Sigmoid colon (tissue), 7 donors: ENCODE measurements around the gene GPC5. TPM values are rescaled to one million over a fixed set of nuclear protein-coding genes. Genes with fewer than 3 reads are reported as not detected.

Source experiments
- DNase-seq: peaks from one replicate; pipeline ENCODE4 v3.0.0-alpha.2; 2019
- H3K27ac ChIP-seq, 4 donors: fragments of 200-600 bp; sonication (generic); one replicate each; pipeline ENCODE4 v1.5.1; 2016 to 2019; ENCODE audit warnings: mild to moderate bottlenecking in 1 of 4
- H3K27me3 ChIP-seq, 3 donors: fragments of 200-600 bp; sonication (generic); one replicate each; pipeline ENCODE4 v1.5.1; 2019; ENCODE audit warnings: mild to moderate bottlenecking in 1 of 3
- H3K36me3 ChIP-seq, 4 donors: fragments of 200-600 bp; sonication (generic); one replicate each; pipeline ENCODE4 v1.5.1; 2016 to 2019
- H3K4me1 ChIP-seq, 4 donors: fragments of 200-600 bp; sonication (generic); one replicate each; pipeline ENCODE4 v1.5.1; 2017 to 2019
- H3K4me3 ChIP-seq, 4 donors: fragments of 200-600 bp; sonication (generic); one replicate each; pipeline ENCODE4 v1.5.1; 2017 to 2019; ENCODE audit warnings: mild to moderate bottlenecking in 2 of 4, moderate library complexity in 1 of 4
- H3K9me3 ChIP-seq, 4 donors: fragments of 200-600 bp in 3 of 4; sonication (generic) in 3 of 4; one replicate each; pipeline versions ENCODE4 v1.5.1 to v1.6.1; 2013 to 2019
- CTCF ChIP-seq, 4 experiments: fragments of 450-650 bp in 3 of 4; fragments of 200-600 bp in 1 of 4; IDR thresholded peaks; one replicate each; pipeline ENCODE4 v1.5.1; 2016 to 2019; ENCODE audit warnings: antibody characterized with exemption in 4 of 4, mild to moderate bottlenecking in 3 of 4, moderate library complexity in 2 of 4
- EP300 ChIP-seq, 4 donors: sonication (generic); formaldehyde crosslinking; IDR thresholded peaks; one replicate each; pipeline ENCODE4 v1.6.1; 2017; ENCODE audit warnings: antibody characterized with exemption in 4 of 4
- POLR2A ChIP-seq, 2 donors: fragments of 450-650 bp; IDR thresholded peaks; one replicate each; pipeline ENCODE4 v1.6.1; 2016; ENCODE audit warnings: antibody characterized with exemption in 2 of 2, mild to moderate bottlenecking in 2 of 2, moderate library complexity in 2 of 2
- POLR2AphosphoS5 ChIP-seq, 4 donors: sonication (generic); formaldehyde crosslinking; IDR thresholded peaks; one replicate each; pipeline ENCODE4 v1.6.1; 2017; ENCODE audit warnings: antibody characterized with exemption in 4 of 4
- WGBS, 2 donors: extraction: QIAGEN DNeasy Blood & Tissue Kit; methylation state at CpG; one replicate each; pipeline ENCODE4 v1.1.7; 2013; 5-methylcytosine and 5-hydroxymethylcytosine counted together
- intact Hi-C: fragments of 100-400 bp; cut with DNase I; formaldehyde crosslinking; loops from one replicate; pipeline ENCODE4 v1.15.1; 2023
- polyA plus RNA-seq, 3 donors: library from polyadenylated mRNA; stranded (reverse); fragments of 200-250 nt; gene quantifications; one replicate each; pipeline ENCODE4 v1.2.3, GENCODE V29; 2013
- total RNA-seq, 4 donors: library from RNA; depleted of rRNA; stranded (reverse); fragments of >200 nt; gene quantifications; one replicate each; pipeline ENCODE4 v1.1.0, GENCODE V29; 2016
- donor health status: healthy with polysubstance abuse.
- donor health status: Bipolar disorder and iron deficiency.
- donor health status: healthy.

GPC5 gene
- total and polyA plus RNA-seq, 7 donors, result 0.39 to 3.9 (median 2.9) TPM; not detected in 2

- intact Hi-C loops, result no loop called here
- TF ChIP-seq CTCF (IDR thresholded peaks at IDR 0.05) (no peak), EP300 (IDR thresholded peaks at IDR 0.05) (no peak), POLR2A (IDR thresholded peaks at IDR 0.05) (no peak), POLR2AphosphoS5 (IDR thresholded peaks at IDR 0.05) (no peak)
- no peaks in the 10 kb centered on the region for H3K4me1 ChIP-seq
- H3K4me3 ChIP-seq, result no peak overlapping the region
- 53 to 75% methylated on average over 2 of the region's 2 CpGs for WGBS, 2 donors
- H3K27me3 ChIP-seq, result no peaks in the 10 kb centered on the region
- no peak overlapping the region for H3K27ac ChIP-seq
- DNase-seq, result no peak
- no peaks in the 10 kb centered on the region for H3K9me3 ChIP-seq
- H3K36me3 ChIP-seq, result no peaks in the 10 kb centered on the region
These were observed 1211.0 kb downstream of the GPC5 start for GRCh38 chr13:92609376-92609775.

GRCh38 chr13:92612892-92613291 is 1214.5 kb downstream of the GPC5 start:
- H3K27ac ChIP-seq, result no peak overlapping the region
- no peaks in the 10 kb centered on the region for H3K27me3 ChIP-seq
- H3K9me3 ChIP-seq, result no peaks in the 10 kb centered on the region
- no peak overlapping the region for H3K4me3 ChIP-seq
- intact Hi-C loops, result no loop called here
- WGBS, 2 donors, result 94% methylated on average over 3 of the region's 3 CpGs
- DNase-seq, result no peak
- no peaks in the 10 kb centered on the region for H3K4me1 ChIP-seq
- TF ChIP-seq POLR2A (IDR thresholded peaks at IDR 0.05), result no peak
- no peak for TF ChIP-seq CTCF (IDR thresholded peaks at IDR 0.05)
- no peak for TF ChIP-seq POLR2AphosphoS5 (IDR thresholded peaks at IDR 0.05)
- TF ChIP-seq EP300 (IDR thresholded peaks at IDR 0.05), result no peak
- H3K36me3 ChIP-seq, result no peaks in the 10 kb centered on the region

GRCh38 chr13:92613921-92614320 is 1215.5 kb downstream of the GPC5 start:
- H3K27ac ChIP-seq, result no peak overlapping the region
- no peaks in the 10 kb centered on the region for H3K4me1 ChIP-seq
- H3K27me3 ChIP-seq, result no peaks in the 10 kb centered on the region
- TF ChIP-seq POLR2A (IDR thresholded peaks at IDR 0.05) (no peak), POLR2AphosphoS5 (IDR thresholded peaks at IDR 0.05) (no peak)
- no peak for DNase-seq
- H3K4me3 ChIP-seq, result no peak overlapping the region
- no peaks in the 10 kb centered on the region for H3K9me3 ChIP-seq
- intact Hi-C loops, result no loop called here
- no peaks in the 10 kb centered on the region for H3K36me3 ChIP-seq

- intact Hi-C loops, result no loop called here
- Histone ChIP-seq H3K9me3 (no peaks in the 10 kb centered on the region), H3K4me1 (no peaks in the 10 kb centered on the region), H3K4me3 (no peak overlapping the region), H3K36me3 (no peaks in the 10 kb centered on the region), H3K27ac (no peak overlapping the region), H3K27me3 (no peaks in the 10 kb centered on the region)
- DNase-seq, result no peak
- TF ChIP-seq EP300 (IDR thresholded peaks at IDR 0.05) (no peak), POLR2A (IDR thresholded peaks at IDR 0.05) (no peak), POLR2AphosphoS5 (IDR thresholded peaks at IDR 0.05) (no peak), CTCF (IDR thresholded peaks at IDR 0.05) (no peak)
- 86 to 91% methylated on average over 5 of the region's 5 CpGs for WGBS, 2 donors
These were observed 1223.6 kb downstream of the GPC5 start for GRCh38 chr13:92621985-92622384.

- TF ChIP-seq POLR2AphosphoS5 (IDR thresholded peaks at IDR 0.05) (no peak), POLR2A (IDR thresholded peaks at IDR 0.05) (no peak)
These were observed 1224.5 kb downstream of the GPC5 start for GRCh38 chr13:92622905-92623304.

GRCh38 chr13:92626274-92626673 is 1227.9 kb downstream of the GPC5 start:
- Histone ChIP-seq H3K27me3 (no peaks in the 10 kb centered on the region), H3K4me3 (no peak overlapping the region), H3K27ac (no peak overlapping the region), H3K36me3 (no peaks in the 10 kb centered on the region), H3K4me1 (no peaks in the 10 kb centered on the region), H3K9me3 (peaks cover 0 to 2% (median 0%) of the 10 kb centered on the region in 4 donors)
- WGBS, 2 donors, result 81 to 83% methylated on average over 4 of the region's 4 CpGs
- no peak for DNase-seq
- intact Hi-C loops, result no loop called here
- TF ChIP-seq EP300 (IDR thresholded peaks at IDR 0.05) (no peak), POLR2AphosphoS5 (IDR thresholded peaks at IDR 0.05) (no peak), CTCF (IDR thresholded peaks at IDR 0.05) (no peak), POLR2A (IDR thresholded peaks at IDR 0.05) (no peak)

More at GRCh38 chr13:92622905-92623304, 1224.5 kb downstream of the GPC5 start:
- H3K4me1 ChIP-seq, result no peaks in the 10 kb centered on the region
- 87 to 88% methylated on average over 3 of the region's 3 CpGs for WGBS, 2 donors
- intact Hi-C loops, result no loop called here
- H3K9me3 ChIP-seq, result no peaks in the 10 kb centered on the region
- no peak for DNase-seq
- H3K4me3 ChIP-seq, result no peak overlapping the region
- H3K27me3 ChIP-seq, result no peaks in the 10 kb centered on the region
- H3K27ac ChIP-seq, result no peak overlapping the region
- no peaks in the 10 kb centered on the region for H3K36me3 ChIP-seq
